B cell (primary cell): ENCODE results near the gene CRAT.

Source experiments
- EZH2 ChIP-seq: IDR thresholded peaks from 2 replicates; pipeline ENCODE4 v1.6.1; 2012; ENCODE audit warnings: borderline replicate concordance, low read depth, mild to moderate bottlenecking, moderate library complexity, low read length; ENCODE audit not compliant: insufficient read depth, poor library complexity, severe bottlenecking
- TF ChIP-seq, protein P1 (sequence below): fragments of 200-600 bp; IDR thresholded peaks from one replicate; pipeline ENCODE4 v1.8.0; 2022; ENCODE audit warnings: antibody characterized with exemption, mild to moderate bottlenecking

DNA sequence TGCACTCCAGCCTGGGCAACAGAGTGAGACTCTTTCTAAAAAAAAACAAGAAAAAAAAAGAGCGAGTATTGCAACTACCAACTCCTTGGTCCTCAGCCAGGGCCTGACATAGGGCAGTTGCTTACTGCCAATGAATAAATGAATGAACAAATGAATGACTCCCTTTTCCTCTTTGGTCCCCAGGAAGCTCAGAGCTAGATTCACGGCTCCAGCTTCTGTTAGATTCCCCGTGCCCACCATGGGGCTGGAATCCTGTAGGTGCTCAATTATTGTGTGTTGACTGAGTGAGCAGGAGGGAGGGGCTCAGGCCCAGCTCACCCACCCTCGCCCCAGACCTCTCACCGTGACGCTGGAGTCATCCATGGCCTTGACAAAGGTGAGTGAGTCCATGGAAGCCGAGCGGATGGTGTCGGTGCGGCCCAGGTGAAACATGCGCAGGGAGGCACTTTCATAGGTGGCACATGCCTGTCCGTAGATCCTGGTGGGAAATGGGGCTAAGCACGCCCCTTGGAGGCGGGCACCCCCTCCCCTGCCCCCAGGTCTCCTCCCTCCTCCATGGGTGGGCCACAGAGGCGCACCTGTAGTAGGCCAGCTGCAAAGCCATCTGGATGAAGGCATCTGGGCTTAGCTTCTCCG is 12.8 kb downstream of the CRAT start:
- TF ChIP-seq, protein P1, sequence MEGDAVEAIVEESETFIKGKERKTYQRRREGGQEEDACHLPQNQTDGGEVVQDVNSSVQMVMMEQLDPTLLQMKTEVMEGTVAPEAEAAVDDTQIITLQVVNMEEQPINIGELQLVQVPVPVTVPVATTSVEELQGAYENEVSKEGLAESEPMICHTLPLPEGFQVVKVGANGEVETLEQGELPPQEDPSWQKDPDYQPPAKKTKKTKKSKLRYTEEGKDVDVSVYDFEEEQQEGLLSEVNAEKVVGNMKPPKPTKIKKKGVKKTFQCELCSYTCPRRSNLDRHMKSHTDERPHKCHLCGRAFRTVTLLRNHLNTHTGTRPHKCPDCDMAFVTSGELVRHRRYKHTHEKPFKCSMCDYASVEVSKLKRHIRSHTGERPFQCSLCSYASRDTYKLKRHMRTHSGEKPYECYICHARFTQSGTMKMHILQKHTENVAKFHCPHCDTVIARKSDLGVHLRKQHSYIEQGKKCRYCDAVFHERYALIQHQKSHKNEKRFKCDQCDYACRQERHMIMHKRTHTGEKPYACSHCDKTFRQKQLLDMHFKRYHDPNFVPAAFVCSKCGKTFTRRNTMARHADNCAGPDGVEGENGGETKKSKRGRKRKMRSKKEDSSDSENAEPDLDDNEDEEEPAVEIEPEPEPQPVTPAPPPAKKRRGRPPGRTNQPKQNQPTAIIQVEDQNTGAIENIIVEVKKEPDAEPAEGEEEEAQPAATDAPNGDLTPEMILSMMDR: no peak
- TF ChIP-seq EZH2: no peak
